Measurements from ENCODE around the gene EFTUD2. TPM values are rescaled to one million over a fixed set of nuclear protein-coding genes. Genes with fewer than 3 reads are reported as not detected.

The EFTUD2 gene
- total and polyA plus RNA-seq, 2 of the 4 experiments (the other 2 are of a cell fraction) = 72.5 to 126 TPM

DNA sequence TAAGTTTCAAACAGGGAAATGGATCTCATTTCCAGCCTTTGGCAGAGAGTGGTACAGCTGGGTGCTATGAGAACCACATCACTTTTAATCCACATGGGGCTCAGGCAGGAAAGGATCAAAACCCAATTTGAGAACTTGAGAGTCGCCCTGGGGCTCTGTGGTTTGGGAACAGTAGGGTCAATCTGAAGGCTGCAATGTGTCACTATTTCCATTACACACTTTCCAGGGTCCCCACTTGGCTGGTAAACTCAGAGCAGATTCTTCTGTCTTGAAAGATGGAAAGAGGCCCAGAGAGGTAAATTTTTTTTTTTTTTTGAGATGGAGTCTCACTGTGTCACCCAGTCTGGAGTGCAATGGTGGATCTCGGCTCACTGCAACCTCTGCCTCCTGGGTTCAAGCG is 58.3 kb downstream of the EFTUD2 start:
- Histone ChIP-seq H2AK5ac (ENCODE audit: low read depth, low read length) (no peak overlapping the region), H3K56ac (ENCODE audit: extremely low read depth, insufficient read depth, low read length) (no peak overlapping the region), H3K4me1 (ENCODE audit: control insufficient read depth, insufficient read depth, low read length) (peaks cover 13% of the 10 kb centered on the region), H3K79me1 (ENCODE audit: low read depth in 1 of 2, low read length in 2 of 2) (no peaks in the 10 kb centered on the region), H2AK9ac (replicated peaks; ENCODE audit: low read depth, low read length, poor library complexity) (no peak overlapping the region), H3K4me3 (ENCODE audit: insufficient read depth, low read depth, low read length) (no peak overlapping the region), H3K4me2 (ENCODE audit: low read depth, low read length) (no peak overlapping the region), H3K27ac (ENCODE audit: insufficient read depth, low read length) (no peak overlapping the region), H3K9me3 (ENCODE audit: control insufficient read depth, insufficient read depth, low read length) (no peaks in the 10 kb centered on the region), H3K14ac (replicated peaks; ENCODE audit: low read depth, low read length) (no peak overlapping the region), H3K18ac (ENCODE audit: low read depth, low read length) (no peak overlapping the region), H3K4ac (ENCODE audit: low read depth, low read length) (no peak overlapping the region), H3K9ac (ENCODE audit: low read depth, low read length) (no peak overlapping the region), H3K9me1 (ENCODE audit: insufficient read depth, low read length) (peaks cover 4% of the 10 kb centered on the region; the same call in 1 of the 2 replicates), H2BK20ac (ENCODE audit: low read depth, low read length) (no peak overlapping the region), H4K5ac (ENCODE audit: low read depth, low read length) (no peak overlapping the region), H3K23ac (ENCODE audit: low read depth, low read length) (no peak overlapping the region), H2BK5ac (ENCODE audit: low read depth, low read length, poor library complexity, severe bottlenecking) (no peak overlapping the region), H3K27me3 (ENCODE audit: control insufficient read depth, insufficient read depth, low read length) (no peaks in the 10 kb centered on the region), H4K20me1 (ENCODE audit: insufficient read depth, low read length) (no peaks in the 10 kb centered on the region), H2AFZ (replicated peaks; ENCODE audit: low read length, poor library complexity) (no peak overlapping the region), H4K91ac (ENCODE audit: insufficient read depth, low read depth, low read length) (no peak overlapping the region), H4K8ac (ENCODE audit: low read depth in 2 of 2, low read length in 2 of 2) (no peak overlapping the region), H2BK15ac (ENCODE audit: low read depth, low read length) (no peak overlapping the region), H2BK120ac (ENCODE audit: low read depth, low read length) (no peak overlapping the region), H3K36me3 (ENCODE audit: control insufficient read depth, insufficient read depth, low read length) (no peaks in the 10 kb centered on the region)
- ATAC-seq (ENCODE audit: low read depth) = no peak
- ChIA-PET CTCF (no interaction called here), POLR2A (ENCODE audit: unreplicated experiment) (no interaction called here)
- no TSS peak for BruUV-seq (replicated peaks)
- no peak for DNase-seq
- in situ Hi-C loops (cut with MboI; ENCODE audit: low sequenced_read_pairs) = no loop called here
- TF ChIP-seq MAZ (IDR thresholded peaks at IDR 0.05; ENCODE audit: borderline replicate concordance, low read depth, low read length) (no peak), RAD21 (IDR thresholded peaks at IDR 0.05; ENCODE audit: low read length) (no peak), POLR2A (IDR thresholded peaks at IDR 0.05; ENCODE audit: low read depth, low read length) (no peak), CHD1 (IDR thresholded peaks at IDR 0.05; ENCODE audit: low read depth, low read length) (no peak), MXI1 (IDR thresholded peaks at IDR 0.05; ENCODE audit: borderline replicate concordance, low read depth, low read length) (no peak), RFX5 (IDR thresholded peaks at IDR 0.05; ENCODE audit: low read depth, low read length) (no peak), MAFK (IDR thresholded peaks at IDR 0.05; ENCODE audit: low read depth, low read length) (no peak), RCOR1 (IDR thresholded peaks at IDR 0.05; ENCODE audit: insufficient replicate concordance, low read length) (no peak), ELK1 (IDR thresholded peaks at IDR 0.05; ENCODE audit: borderline replicate concordance, low read depth, low read length) (no peak)
- intact Hi-C loops (cut with micrococcal nuclease) = no loop called here
- 100% methylated on average over 2 of the region's 3 CpGs; no CpG with 5 or more reads in 1 of the 2 experiments for WGBS, 2 experiments (ENCODE audit: extremely low coverage in 2 of 2, insufficient read length in 1 of 2)
- dilution Hi-C loops (cut with HindIII; ENCODE audit: low sequenced_read_pairs, unreplicated experiment) = no loop called here

Measured in IMR-90 (cell line).